GM12874 (cell line): ENCODE measurements around the gene UBR4.

Source experiments
- TF ChIP-seq, protein P1 (sequence below): IDR thresholded peaks from 2 replicates; pipeline ENCODE4 v1.5.1; 2011; ENCODE audit warnings: low read depth, mild to moderate bottlenecking, control low read depth, low read length, moderate library complexity; ENCODE audit not compliant: insufficient read depth

The UBR4 gene

DNA sequence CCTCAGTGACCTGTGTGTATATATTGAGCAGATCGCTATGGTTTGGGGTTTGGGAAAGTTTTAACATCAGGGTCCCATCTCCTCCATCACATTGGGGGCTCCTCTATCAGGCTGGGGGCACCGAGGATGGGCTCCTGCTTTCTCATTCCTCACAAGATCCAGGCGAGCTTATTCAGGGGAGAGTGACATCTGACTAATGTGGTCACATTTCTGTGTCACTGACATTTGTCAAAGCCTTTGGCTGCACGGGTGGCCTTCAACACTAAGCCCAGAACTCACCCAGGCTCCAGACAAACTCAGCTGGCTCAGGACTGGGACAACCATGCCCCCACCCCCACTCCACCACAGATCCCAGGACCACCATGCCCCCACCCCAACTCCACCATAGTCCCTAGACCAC, 150.3 kb downstream of the UBR4 start:
- TF ChIP-seq, protein P1, sequence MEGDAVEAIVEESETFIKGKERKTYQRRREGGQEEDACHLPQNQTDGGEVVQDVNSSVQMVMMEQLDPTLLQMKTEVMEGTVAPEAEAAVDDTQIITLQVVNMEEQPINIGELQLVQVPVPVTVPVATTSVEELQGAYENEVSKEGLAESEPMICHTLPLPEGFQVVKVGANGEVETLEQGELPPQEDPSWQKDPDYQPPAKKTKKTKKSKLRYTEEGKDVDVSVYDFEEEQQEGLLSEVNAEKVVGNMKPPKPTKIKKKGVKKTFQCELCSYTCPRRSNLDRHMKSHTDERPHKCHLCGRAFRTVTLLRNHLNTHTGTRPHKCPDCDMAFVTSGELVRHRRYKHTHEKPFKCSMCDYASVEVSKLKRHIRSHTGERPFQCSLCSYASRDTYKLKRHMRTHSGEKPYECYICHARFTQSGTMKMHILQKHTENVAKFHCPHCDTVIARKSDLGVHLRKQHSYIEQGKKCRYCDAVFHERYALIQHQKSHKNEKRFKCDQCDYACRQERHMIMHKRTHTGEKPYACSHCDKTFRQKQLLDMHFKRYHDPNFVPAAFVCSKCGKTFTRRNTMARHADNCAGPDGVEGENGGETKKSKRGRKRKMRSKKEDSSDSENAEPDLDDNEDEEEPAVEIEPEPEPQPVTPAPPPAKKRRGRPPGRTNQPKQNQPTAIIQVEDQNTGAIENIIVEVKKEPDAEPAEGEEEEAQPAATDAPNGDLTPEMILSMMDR: no peak

DNA sequence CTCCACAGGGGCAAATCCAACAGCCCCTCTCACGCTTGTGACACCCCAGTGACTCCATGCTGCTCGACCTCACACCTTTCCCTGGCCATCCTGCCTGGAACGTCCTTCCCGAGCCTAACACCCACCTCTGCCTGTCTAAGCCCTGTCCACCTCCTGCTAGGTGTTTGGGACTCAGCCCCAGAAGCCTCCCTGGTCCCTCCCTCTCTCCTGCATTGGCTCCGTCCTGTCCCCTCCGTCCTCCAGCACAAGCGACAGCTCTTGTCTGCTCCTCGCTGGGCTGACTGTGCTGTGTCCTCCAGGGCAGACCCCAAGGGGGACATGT, 151.6 kb downstream of the UBR4 start:
- TF ChIP-seq, protein P1: no peak

DNA sequence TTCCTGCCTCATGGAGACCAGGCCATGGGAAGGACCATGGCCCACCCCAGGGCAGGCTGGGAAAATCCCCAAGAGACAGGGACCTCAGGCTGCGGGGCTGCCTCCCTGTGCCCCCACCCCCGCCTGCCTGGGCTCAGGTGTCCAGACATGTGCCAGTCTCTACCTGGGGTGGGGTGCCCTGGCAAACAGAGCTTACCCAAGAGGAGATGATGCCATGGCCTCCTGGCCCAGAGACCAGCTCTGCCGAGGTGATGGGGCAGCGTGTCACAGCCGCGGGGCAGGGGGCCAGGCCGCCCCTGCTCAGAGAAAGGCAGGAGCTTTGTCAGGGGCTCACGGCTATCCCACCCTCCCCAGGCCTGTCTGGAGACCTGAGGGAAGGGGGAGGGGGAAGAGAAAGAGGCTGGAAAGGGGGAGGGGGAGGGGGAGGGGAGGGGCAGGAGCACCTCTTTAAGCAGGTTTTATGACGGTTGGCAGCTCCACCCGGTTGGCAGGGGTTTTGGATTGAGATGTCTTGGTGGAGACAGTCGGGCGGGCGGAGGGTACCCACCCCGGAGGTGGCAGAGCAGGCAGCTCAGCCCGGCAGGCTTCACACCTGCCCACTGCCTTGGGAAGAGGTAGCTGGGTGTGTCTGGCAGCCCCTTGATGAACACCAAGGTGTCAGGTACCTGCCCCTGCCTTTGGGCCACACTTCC, 152.1 kb downstream of the UBR4 start:
- TF ChIP-seq, protein P1: no peak

DNA sequence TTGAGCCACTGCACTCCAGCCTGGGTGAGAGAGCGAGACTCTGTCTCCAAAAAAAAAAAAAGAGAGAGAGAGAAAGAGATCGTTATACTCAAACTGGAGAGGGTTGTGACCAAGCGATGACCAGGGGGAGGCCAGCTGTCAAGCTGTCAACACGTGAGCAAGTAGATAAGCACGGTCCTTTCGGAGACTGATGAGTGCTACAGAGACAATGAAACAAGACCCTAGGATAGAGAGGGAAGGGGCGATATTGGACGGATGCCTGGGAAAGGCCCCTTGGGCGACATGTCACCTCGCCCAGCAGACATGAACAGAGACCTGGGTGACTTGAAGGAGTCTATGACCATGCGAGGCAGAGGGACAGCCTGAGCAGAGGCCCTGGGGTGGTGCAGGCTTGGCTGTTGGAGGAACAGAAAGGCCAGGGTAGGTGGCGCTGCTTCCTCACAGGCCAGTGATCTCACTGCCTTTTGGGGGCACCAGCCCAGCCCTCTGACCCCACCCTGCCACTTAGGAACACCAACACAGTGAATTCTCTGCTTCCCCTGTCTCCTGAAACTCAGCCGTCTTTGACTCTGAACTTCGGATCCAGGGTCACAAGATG, 152.8 kb downstream of the UBR4 start:
- TF ChIP-seq, protein P1: no peak

- TF ChIP-seq, protein P1: no peak
Measured at GRCh38 chr1:19055701-19056100, 154.4 kb downstream of the UBR4 start.

- TF ChIP-seq, protein P1: no peak
Measured at GRCh38 chr1:19055001-19055400, 155.1 kb downstream of the UBR4 start.

DNA sequence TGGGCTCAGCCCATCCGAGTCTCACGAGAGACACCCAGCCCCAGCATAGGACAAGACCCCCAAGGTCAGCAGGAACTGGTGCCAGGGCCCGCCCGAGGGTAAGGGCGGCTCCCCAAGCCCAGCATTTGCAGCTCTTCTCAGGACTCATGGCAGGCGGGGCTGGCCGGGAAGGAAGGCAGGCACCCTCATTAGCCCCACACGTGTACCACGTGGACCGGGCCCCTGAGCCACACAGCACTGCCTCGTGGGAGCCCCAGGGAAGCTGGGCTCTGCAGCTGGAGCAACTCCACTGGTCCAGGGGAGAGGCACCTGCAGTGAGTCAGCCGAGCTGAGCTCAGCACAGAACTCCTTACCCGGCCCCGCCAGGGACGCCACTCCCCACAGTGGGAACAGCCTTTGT, 155.8 kb downstream of the UBR4 start:
- TF ChIP-seq, protein P1: no peak

- TF ChIP-seq, protein P1: no peak
Measured at GRCh38 chr1:19053486-19053885, 156.6 kb downstream of the UBR4 start.
